ENCODE results near the gene SPEF2.
A peak's percentile ranks its signal among the peaks of the same experiment; 100 is the strongest.
"Not testable (repeated sequence)": the region's sequence is repeated elsewhere in the genome, so short reads cannot be mapped to it uniquely, and the experiment has no call there.

Gene SPEF2

DNA sequence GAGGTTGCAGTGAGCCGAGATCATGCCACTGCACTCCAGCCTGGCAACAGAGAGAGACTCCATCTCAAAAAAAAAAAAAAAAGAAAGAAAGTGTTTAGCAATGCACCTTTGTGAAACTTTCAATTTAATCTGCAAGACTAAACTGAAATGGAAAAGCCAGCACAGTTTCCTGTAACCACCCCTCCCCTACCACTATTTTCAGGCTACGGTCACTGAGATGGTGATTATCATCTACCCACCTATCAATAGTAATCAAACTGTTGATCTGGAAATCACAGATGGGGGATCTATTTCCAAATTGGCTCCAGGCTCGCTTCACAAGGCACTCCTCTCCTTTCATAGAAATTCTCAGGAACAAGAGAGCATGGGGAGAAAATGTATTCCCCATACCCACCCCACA lies 208.4 kb downstream of the SPEF2 start:
- no peak for DNase-seq

DNA sequence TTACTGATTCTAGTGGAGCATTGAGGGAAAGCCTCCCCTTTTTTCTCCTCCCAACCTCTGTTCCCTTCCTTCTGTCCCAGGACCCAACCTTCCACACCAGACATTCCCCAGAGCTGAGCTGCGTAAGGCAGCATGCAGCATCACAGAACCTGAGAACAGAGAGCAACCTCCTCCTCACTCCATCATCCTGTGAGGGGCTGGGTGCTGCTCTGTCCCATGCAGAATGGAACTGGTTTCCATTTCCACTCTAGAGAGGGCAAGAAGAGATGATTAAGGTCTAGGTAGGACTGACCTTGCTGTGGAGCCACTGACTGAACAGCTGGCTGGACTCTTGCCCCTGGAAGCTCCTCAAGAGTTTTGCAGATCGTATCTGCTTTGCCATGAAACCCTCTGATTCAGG lies 208.9 kb downstream of the SPEF2 start:
- no peak for DNase-seq

DNA sequence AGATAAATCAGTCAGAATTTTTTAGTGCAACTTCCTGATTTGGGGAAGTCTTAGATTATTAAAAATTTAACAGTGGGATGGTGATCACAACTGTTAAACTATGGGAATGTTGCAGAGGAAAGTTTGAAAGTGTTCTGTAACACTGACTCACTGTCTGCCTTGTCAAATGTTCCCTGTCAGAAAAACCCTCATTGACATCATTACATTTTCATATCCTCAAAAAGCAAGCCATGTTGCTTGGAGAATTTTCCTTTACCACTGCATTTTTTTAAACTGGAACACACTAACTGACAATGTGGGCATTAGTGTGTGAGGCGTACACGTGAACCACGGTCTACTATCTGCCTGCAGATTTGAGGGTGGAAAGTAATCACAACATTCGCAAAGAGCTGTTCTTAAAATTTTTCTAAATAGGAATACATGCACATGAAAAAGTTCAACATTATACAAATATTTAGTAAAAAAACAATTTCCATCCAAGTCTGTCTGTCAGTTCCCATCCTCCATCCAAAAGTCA lies 210.5 kb downstream of the SPEF2 start:
- DNase-seq, result peak in 1 of 2 donors; percentile 49

DNA sequence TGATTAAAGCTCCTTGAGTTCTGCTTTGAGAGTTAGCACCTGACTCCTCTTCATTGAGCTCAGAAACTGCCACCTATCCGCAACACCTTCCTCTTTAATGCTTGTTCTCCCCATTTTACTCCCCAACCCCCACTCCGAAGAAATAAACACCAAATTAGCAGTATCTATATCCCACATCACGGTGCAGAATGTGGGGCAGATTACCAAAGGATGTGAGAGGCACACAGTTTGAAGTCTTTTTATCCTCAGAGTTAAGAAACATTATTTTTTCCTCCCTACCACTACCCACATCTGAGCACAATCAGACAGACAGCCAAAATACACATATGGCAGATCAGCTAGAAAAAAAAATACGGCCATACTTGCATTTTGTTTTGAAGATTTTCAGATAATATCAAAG lies 212.9 kb downstream of the SPEF2 start:
- no peak for DNase-seq

DNA sequence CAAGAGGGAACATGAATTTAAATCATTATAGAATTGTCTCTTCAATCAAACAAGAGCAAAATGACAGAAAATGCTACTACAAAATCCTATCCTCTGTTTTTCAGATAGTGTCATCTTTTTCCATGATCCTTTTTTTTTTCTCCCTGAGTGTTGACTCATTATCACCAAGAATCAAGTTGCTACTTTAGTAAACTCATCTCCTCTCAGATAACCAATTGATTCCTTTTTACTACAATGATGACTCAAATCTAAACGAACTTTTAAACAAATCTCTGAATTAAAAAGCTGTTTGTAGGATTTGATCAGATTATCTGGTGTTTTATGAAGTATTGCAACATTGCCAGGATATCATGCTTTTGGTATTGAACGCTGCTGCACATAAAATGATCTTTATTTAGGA lies 215.1 kb downstream of the SPEF2 start:
- DNase-seq, result no peak

DNA sequence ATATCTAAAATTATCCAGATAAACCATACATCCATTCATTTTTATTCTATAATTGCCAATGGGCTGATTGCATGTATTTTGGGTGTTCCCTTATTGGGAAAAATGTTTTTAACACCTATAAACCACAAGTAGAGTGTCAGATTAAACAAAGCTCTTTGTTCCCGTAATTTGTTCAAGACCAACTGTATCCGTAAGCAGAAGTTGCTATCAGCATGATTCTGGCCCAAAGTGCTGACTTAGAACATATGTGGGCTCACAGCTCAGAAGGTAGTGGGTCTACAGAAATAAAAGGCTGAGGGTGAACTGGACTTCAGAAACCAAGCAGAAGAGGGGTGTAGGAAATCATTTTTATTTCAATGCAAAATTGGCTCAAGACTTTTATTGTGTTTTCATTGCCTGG lies 215.6 kb downstream of the SPEF2 start:
- no peak for DNase-seq

DNA sequence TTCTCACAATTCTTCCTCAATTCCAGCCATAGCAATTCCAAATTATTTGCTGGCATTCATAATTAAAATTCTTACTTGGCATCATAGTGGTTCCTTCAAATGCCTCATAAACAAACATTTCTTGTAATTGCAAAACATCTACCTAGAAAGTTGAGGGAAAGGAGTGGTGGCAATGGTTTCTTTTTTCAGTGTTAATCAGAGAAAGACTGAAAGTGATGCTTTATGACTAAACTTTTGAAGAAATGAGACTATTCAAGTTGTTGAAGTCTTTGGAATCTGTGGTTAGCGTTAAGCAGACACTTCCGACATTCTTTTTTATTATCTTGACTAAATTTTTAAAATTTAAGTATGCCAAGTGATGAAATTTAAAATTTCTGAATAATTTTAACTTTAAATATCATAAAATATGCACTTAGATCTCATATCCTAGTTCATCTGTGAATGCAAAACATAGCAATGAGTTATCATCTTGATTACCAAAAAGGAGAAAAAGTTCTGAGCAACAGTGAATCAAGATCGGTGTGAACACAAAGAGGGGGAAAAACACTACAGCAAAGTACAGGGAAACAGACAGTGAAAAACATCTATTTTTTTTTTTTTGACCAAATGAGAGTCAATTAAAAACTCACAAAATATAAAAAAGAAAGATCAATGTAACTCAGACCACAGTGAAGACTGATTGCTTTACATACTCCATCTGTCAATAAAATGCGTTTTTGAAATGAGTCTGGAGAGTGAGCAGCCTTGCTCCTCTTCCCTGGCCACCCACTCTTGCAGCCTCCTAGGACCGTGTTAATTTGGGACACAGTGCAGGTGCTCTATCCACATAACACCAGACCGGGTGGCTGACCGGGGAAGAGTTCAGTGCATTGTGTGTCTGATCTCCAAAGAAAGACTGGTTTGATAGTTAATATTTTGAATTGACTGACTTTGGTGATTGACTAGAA lies 218.4 kb downstream of the SPEF2 start:
- DNase-seq, result no peak

DNA sequence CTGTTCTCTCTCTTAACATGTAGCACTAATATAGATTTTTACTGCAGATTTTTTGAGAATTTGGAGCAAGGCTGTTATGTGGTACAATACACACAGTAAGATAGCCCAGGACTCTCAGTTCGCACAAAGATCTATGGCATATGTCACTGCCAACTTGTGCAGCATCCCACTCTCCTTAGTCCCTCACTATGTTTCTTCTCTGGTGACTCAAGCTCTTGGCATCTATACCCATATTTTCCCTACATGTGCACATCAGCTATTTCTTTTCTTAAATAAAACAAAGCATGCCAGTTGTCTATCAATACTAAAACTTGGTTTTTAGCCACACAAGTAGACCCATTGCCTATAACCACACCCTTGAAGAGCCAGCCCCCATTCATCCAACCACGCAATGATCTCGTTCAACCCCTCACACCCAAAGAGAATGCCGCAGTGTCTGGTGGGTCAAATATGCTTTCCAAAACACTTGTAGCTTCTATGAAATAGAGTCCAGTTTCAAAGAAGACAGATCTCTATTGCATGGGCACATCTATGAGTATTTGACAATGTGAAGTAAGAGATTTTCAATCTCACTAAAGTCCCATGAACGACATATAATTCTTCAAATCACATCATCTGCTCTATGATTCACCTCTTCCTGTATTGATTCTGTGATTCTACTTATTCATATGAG lies 220.8 kb downstream of the SPEF2 start:
- DNase-seq, result no peak

DNA sequence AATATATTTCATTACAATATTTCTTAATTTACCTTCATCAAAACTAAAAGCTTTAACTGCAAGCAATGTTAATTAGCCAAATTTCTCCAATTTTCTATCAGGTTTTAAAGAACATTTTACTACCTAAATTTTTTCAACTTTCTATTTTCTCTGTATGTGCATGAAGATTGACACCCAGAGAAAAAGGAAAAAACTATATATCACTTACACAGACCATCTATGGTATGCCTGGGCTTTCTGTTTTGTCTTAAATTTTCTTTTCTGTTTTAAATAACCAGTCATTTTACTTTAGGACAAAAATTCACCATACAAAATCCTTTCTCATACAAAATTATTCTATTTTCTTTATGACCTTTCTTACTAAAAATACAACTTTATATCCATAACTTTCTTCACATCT lies 225.2 kb downstream of the SPEF2 start:
- DNase-seq, result no peak

DNA sequence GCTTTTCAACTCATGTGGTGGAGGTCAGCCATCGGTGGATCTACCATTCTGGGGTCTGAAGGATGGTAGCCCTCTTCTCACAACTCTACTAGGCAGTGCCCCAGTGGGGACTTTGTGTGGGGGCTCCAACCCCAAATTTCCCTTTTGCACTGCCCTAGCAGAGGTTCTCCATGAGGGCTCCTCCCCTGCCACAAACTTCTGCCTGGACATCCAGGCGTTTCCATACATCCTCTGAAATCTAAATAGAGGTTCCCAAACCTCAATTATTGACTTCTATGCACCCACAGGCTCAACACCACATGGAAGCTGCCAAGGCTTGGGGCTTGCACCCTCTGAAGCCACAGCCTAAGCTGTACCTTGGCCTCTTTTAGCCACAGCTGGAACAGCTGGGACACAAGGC lies 227.8 kb downstream of the SPEF2 start:
- DNase-seq, result not testable (repeated sequence)

DNA sequence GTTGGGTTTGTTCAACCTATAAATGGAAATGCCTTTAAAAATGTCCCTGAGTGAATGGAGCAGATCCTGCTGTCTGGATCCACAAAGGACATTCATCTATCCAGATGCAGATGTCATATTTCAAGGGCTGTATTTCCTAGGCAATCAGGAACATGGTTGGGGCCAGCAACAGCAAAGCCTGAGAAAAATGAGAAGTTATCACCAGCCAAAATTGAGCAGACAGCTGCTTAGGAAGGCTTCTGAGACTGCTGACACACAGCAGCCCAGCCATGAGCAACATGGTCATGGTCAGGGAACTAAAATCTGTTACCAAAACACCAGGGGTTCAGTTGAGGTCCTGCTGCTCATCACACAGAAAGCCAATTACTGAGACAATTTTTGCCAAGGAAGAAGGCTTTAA lies 229.8 kb downstream of the SPEF2 start:
- DNase-seq, result no peak

DNA sequence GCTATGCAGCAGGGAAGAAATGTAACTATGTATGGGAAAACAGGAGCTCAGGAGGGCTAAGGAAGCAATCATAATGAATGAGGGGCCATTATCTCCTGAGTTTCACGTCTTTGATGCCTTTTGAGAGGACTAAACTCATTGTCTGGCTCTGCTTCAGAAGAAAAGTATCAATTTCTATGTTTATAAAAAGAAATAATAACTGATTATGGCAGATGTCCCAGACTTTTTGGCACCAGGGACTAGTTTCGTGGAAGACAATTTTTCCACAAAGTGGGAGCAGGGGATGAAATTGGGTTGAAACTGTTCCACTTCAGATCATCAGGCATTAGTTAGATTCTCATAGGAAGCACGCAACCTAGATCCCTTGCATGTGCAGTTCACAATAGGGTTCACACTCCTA lies 230.3 kb downstream of the SPEF2 start:
- no peak for DNase-seq

DNA sequence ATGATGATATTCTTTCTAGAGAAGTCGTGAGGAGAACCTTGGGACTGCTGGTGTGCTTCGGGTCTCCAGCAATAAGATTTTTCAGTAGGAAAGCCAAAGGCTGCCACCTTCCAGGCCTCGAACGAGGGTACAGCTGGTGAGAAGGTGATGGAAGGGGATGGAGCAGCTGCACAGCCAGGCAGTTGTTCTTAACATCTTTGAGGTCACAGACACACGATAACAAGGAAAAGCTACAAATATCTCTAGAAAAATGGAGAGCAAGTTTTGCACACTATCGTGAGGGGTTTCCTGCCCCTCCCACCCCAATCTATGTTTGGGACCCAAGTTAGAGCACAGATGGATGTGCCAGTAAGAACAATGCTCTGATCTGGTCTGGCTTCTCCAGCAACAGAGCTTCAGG lies 232.2 kb downstream of the SPEF2 start:
- no peak for DNase-seq

DNA sequence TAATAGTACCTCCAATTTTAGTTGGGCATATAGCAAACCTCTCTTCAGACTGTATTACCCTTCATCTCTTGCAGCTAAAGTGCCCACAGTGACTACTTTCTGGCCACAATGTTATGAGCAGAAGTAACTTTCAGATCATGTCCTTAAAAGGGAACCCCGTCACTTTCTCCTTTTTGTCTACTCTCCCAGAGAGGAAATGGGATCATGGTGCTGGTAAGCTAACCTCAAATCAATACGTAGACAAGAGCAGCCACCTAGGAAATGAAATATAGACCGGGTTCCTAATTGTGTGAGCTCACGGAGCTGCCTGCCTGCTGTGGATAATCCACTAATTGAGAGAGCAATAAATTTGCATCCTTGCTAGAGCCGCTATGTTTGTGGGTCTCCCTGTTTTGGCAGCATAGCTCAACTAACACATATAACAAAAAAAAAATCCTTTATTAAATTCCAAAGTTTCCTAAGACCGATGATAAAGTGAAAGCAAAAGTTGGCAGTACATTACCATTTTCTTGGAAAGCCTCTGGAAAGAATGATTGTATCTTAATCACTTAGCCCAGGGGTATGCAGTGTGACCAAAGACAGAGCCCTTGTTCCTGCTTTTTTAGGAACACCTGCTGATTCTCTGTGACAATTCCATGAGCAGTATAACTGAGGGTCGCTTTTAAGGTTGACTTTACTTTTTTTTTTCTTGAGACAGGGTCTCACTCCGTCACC lies 233.5 kb downstream of the SPEF2 start:
- DNase-seq, result no peak

DNA sequence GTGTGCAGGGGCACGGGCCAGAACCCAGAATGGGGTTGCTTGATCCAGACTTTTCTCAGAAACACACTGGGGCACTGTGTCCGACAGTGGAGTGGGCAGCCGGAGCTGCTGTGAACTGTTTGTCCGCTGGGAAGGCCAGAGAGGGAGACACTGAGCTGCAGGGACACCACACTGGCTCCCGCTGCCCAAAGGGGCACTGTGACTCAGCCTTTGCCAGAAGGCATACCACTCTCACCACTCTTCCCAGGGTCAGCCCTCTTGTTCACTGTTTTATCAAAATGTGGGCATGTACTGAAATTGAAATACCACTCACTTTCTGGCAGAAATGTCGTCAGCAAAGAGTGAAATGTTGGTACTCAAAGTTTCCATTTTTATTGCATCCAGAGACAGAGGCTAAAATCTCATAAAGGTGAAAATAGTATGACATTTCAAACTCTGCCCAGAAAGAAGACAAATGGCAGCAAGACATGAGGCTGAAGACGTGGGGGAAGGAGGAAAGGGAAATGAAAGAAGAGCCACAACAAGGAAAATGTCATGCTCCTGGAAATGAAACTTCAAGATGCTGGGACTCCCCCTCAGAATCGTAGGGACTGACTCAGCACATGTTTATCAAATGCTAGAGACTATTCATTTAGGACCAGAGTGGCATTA lies 234.5 kb downstream of the SPEF2 start:
- DNase-seq, result peak; percentile 61 to 66

DNA sequence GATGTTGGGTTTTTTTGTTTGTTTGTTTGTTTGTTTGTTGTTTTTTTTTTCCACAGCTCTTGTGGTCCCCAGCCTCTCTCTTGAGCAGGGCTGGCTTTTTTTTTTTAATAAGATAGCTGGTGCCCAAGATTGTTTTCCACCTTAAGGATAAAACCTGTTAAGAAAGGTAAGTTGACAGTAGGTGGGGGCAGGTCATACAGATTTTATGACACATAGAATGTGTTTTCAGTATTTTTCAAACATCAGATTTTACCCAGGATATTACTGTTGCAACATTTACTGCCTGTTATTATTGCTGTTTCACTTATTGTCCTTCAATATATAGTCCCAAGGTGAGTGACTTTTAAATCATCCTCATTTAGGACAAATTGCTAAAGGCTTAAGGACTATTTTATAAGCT lies 235.1 kb downstream of the SPEF2 start:
- DNase-seq, result no peak

DNA sequence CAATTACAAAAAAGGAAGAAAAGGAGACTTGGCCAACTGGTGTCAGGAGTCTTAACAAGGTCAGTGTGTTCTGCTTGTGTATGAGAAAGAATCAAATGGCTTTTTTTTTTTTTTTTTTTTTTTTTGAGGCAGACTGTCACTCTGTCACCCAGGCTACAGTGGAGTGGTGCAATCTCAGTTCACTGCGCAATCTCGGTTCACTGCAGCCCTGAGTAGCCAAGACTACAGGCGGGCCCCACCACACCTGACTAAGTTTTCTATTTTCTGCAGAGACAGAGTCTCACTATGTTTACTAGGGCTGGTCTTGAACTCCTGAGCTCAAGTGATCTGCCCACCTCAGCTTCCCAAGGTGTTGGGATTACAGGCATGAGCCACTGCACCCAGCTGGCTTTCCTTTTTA lies 236.0 kb downstream of the SPEF2 start:
- peak; percentile 61 to 65 for DNase-seq

DNA sequence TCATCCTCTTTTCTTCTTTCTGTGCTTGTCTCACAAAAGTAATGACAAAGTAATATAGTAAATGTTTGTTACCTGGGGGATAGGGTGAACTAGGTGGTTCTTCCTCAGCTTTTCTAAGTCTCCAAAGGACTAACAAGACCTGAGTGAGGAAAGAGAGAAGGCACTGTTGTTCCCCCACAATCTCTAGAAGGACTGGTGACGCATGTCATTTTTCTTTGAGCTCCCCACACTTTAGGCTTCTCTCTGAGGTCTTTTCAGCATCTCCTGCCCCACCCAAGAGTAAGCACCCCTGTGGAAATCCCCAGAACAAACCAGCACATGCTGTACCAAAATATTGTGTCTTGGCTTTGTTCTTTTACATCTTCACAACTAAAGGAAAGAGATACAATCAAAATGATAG lies 236.6 kb downstream of the SPEF2 start:
- DNase-seq, result peak; percentile 75 to 77

DNA sequence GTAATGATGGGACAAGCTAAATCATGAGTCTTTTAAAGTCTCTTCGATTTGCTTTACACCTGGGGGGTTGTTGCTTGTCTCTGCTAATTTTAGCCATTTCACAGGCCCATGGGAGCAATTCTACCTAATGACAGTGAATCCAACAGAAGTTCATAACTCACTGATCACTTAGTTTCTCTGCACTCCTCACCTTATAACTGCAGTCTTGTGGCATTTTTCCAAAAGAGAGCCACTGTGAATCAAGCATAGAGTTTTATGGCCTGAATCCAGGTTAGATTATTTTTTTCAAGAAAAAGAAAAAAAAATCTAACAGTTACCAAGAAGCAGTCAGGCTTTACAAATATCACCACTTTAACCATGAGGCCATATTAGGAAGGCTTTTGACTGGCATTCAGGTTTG lies 237.5 kb downstream of the SPEF2 start:
- no peak for DNase-seq

DNA sequence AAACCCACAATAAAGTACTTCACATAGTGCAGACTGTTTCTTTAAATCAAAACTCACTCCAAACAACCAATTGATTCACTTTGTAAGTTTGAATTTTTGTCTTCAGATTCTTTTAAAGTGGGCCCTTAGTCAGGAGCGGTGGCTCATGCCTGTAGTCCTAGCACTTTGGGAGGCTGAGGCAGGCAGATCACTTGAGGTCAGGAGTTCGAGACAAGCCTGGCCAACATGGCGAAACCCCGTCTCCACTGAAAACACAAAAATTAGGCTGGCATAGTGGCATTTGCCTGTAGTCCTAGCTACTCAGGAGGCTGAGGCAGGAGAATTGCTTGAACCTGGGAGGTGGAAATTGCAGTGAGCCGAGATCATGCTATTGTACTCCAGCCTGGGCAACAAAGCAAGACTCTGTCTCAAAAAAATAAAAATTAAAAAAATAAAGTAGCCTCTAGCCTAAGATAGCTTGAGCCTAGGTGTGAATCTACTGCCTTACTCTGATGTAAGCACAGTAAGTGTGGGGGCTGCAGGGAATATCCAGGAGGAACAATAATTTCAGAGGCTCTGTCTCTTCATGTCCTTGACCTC lies 238.6 kb downstream of the SPEF2 start:
- peak in 1 of 2 donors; percentile 40 for DNase-seq

DNA sequence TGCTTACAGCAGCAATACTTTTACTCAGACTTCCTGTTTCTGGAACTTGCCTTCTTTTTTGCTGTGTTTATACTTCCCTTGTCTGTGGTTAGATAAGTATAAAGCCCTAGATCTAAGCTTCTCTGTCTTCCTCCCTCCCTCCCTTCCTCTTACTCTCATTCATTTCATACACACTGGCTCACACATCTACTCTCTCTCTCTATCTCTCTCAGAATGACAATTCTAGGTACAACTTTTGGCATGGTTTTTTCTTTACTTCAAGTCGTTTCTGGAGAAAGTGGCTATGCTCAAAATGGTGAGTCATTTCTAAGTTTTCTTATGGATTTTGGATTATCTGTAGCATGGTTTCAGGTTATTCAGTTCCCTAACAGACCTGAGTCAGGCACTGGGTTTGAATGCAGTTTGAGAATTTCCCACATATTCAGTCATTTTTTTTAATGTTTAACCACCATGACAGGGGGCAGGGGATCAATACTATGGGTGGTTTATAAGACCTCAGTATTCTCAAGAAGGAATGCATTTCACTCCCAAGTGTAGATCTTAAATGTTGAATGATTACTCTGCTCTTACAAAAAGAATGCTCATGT lies 239.2 kb downstream of the SPEF2 start, which contains the start of gene IL7R:
IL7R (plus strand) TSS at position 127 of the 587 bp plus-strand sequence; CDS start at position 214, 87 bp downstream.
- DNase-seq, result peak; percentile 29 to 43

Data from activated CD4-positive, alpha-beta T cell treated with anti-CD3 and anti-CD28 coated beads for 4 hours (primary cell).